Inferior parietal cortex (tissue), 1 donor: ENCODE measurements around the gene RETREG3.
"Not testable (repeated sequence)": the region's sequence is repeated elsewhere in the genome, so short reads cannot be mapped to it uniquely, and the experiment has no call there.

Source experiments
- DNase-seq: peaks from one replicate; pipeline ENCODE4 v3.0.0-alpha.2; 2016; ENCODE audit errors: extremely low spot score

Gene RETREG3

DNA sequence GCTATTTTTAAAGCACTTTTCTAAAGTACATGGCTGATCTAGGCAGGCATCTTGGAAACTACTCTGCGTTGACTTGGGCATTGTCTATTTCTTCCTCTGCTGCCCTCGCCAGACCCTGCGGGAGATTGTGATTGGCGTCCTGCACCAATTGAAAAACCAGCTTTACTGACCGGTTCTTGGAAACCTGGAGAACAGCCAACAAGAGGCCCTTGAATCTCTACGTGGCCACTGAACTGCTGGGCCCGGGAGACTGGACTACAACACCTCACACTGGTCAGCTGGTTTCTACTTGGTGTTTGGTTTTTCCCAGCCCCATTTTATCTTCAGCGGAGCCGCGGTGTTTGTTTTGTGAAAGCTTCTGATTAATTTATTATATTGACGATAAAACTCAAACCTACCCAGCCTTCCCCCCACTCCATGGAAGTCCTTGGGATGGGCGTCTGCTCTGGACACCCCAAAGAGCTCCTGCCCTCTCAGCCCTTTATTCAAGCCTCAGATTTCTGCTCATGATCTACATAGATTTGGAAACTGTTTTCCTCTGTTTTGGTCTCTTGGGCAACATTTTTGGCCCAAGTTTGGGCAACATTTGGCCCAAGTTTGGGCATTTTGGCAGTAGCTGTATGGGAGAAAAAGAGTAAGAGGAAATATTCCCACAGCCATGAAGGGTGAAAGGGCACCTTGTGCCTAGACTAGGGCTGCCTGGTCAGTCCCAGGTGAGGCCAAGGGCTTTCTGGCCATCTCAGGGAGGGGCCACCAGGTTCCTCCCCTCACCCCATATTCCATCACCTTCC lies 37.5 kb downstream of the RETREG3 start:
- DNase-seq = no peak

DNA sequence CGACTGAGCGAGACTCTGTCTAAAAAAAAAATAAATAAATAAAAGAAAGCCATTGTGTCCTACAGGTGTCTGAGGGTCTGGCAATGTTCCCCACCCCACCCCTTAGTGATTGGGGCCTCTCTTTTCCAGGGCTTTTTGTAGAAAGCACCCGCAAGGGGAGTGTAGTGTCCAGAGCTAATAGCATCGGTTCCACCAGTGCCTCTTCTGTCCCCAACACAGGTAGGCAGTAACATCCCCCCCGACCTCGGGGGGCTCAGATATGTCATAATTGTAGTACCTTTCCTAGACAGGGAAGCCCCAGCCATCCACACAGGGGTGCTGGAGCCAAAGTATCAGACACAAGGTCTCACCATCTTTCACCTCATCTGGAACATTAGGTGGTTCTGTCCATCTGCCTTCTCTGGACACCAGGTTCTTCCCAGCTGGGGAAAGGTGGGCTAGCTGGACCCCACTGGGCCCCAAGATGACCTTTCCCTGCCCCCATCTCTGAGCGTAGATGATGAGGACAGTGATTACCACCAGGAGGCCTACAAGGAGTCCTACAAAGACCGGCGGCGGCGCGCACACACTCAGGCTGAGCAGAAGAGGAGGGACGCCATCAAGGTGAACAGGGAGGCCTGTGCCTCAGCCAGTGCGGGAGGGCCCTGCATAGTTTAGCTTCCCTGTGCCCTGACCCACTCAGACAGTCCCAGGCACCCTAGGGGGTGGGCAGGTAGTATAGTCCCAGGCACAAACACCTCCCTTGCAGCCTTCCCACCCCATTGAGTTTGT lies 40.6 kb downstream of the RETREG3 start:
- no peak for DNase-seq

DNA sequence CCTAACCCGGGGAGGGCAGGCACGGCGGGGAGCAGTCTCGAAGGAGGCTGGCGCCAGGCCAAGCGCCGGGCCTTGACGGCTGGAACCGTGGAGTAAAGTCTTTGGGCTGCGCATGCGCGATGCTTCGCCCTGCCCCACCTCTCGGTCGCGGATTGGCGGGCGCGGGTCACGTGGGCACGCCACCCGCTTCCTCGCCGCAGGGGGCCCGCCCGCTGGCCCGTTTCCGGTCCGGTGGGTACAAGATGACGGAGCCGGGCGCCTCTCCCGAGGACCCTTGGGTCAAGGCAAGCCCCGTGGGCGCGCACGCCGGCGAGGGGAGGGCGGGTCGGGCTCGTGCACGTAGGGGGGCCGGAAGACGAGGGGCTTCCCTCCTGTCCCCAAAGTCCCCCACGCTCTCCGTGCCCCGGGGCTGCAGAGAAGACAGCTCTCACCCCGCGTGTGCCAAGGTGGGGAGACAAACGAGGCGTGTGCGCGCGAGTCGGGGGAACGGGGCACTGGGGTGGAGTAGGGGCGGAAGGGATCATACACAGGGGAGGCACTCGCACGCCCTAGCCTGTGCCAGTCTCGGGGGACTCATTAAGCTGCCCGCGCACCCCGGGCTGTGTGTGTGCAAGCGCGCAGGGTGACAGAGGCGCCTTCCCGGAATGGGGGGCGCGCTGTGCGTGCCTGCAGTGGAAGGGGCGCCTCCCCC lies 42.1 kb downstream of the RETREG3 start, which contains the start of gene MLX:
MLX (plus strand) TSS at position 218 of the 691 bp plus-strand sequence; CDS start at position 243, 25 bp downstream.
- peak; percentile 92 for DNase-seq

GRCh38 chr17:42566215-42566882 lies 42.8 kb downstream of the RETREG3 start:
- DNase-seq = no peak

DNA sequence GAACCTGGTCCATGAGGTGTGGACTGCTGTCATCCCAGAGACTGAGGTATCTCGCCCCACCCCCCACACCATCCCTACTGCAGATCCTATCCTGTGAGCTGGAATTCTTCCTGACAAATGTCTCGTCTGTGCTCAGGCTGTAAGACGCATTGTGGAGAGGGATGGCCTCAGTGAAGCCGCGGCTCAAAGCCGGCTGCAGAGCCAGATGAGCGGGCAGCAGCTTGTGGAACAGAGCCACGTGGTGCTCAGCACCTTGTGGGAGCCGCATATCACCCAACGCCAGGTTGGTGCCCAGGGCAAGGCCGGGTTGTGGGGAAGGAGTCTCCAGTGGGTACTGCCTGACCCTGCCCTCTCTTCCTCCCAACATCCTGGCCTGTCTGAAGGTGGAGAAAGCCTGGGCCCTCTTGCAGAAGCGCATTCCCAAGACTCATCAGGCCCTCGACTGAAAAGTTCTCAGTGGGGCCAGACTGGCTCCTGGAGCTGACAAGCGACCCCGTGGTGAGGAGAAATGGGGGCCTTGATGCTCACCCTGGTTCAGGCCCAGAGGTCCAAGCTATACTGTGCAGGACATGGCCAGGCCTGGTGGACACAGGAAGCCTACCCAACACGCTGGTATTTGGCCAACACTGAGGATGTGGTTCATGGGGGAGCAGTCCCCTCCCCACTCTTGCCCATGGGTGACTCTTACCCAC lies 43.5 kb downstream of the RETREG3 start:
- DNase-seq = no peak

DNA sequence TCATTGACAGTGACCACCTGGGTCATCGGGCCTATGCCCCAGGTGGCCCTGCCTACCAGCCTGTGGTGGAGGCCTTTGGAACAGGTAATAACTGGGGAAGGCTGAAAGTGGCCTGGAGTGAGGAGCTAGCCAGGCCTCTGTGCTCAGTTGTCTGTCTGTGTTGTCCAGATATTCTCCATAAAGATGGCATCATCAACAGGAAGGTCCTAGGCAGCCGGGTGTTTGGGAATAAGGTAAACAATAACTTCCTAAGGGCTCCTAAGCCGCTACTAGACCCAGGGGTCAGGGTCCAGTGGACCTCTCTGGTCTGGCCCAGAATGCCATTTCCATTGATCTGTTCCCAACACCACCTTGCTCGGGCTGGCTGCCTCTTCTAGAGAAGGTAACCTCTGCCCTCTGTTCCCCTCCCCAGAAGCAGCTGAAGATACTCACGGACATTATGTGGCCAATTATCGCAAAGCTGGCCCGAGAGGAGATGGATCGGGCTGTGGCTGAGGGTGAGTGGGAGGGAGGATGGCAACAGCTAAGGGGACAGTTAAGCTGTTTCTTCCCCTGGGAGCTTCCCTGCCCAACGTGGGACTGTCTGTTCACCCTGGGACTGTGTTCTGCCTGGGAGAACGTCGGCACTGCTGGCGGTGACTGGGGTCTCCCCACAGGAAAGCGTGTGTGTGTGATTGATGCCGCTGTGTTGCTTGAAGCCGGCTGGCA lies 44.2 kb downstream of the RETREG3 start:
- no peak for DNase-seq

GRCh38 chr17:42563950-42564349 lies 45.2 kb downstream of the RETREG3 start:
- no peak for DNase-seq

DNA sequence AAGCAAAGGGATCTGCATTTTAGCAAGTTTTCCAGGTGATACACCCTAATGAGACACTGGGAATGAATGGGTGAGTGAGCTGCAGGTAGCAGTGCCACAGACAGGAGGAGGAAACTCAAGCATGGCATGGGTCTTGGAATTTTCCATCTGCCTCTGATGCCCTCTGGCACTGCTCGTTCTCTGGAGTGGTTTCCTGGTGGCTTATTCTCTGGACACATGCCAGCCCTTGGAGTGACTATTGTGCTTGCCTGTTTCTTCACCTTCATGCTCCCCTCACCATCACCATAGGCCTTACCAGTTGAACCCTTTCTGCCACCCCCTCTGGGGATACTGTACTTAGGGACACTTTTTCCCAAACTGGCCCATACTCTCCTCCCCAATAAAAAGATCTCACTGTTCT lies 45.6 kb downstream of the RETREG3 start:
- DNase-seq = no peak

GRCh38 chr17:42563143-42563509 lies 46.0 kb downstream of the RETREG3 start:
- no peak for DNase-seq

GRCh38 chr17:42562388-42563142 lies 46.6 kb downstream of the RETREG3 start:
- no peak for DNase-seq

DNA sequence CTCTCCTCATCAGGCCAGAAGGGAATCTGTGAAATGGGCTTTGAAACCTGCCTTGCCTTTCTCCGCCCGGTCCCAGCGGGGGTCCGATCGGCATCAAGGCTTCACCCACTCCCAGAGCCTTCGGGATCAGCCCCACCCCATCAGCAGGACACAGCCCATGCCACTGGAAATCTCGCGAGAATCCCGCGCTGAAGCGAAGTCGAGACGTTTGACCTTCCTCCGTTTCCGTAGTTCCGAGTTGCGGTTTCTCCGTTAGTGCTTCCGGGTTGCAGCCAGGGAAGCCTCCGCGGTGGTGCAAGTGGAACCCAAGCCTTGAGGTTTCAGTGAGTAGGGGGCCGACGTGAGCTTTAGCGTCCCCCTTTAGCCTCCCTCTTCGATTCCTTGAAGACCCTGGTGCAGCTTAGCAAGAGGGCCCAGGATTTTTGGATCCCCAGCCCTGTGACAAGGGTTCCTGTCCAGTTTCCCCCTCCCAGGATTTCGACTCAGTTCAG lies 47.2 kb downstream of the RETREG3 start, which contains the start of gene COASY:
COASY (plus strand) TSS at position 252 of the 491 bp plus-strand sequence. CDS start 475 bp downstream, outside the sequence.
- DNase-seq = peak; percentile 99

DNA sequence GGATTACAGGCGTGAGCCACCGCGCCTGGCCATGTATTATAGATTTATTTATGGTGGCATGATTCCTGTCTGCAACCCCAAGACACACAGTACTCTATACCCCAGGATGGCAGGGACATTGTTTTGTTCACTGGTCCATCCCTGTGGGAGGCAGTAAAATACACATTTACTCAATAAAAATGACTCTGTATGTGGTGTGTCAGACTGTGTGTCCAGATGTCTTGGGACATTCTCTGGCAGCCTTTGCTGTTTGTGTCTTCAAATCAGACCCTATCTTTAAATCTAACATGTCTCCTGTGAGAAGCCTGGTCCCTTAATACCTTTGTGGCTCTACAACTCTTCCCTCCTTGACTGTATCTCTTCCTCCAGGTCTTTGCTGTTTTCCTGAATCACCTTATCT lies 48.9 kb downstream of the RETREG3 start:
- DNase-seq = no peak

DNA sequence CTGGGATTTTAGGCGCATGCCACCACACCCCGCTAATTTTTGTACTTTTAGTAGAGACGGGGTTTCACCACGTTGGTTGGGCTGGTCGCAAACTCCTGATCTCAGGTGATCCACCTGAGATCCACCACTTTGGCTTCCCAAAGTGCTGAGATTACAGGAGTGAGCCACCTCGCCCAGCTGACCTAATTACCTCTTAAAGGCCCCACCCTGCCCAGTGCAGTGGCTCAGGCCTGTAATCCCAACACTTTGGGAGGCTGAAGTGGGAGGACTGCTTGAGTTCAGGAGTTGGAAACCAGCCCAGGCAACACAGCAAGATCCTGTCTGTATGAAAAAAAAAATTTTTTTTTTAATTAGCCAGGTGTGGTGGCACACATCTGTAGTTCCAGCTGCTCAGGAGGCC lies 50.1 kb downstream of the RETREG3 start:
- no peak for DNase-seq

- not testable (repeated sequence) for DNase-seq
Measured at GRCh38 chr17:42555961-42556617, 53.1 kb downstream of the RETREG3 start.

DNA sequence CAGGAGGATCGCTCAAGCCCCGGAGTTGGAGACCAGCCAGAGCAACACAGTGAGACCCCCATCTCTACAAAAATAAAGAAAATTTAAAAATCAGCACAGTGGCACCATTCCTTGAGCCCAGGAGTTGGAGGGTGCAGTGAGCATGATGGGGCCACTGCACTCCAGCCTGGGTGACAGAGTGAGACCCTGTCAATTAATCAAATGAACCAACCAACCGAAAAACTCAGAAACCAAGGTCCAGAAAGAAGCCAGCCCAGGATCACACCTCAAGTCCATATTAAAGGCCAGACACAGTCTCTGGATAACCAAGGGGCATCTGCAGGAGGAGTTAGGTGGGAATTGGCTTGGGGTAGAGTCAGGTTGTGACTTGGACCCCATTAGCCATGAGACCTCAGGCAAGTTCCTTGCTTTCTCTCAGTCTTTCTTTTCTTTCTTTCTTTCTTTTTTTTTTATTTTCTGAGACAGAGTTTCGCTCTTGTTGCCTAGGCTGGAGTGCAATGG lies 54.0 kb downstream of the RETREG3 start:
- DNase-seq = no peak

GRCh38 chr17:42554250-42555121 lies 54.7 kb downstream of the RETREG3 start:
- DNase-seq = peak; percentile 81

GRCh38 chr17:42553866-42554249 lies 55.3 kb downstream of the RETREG3 start:
- no peak for DNase-seq
